HG02943 (cell line): Measurements from ENCODE around the gene NBEAL2.
"Not testable (repeated sequence)": the region's sequence is repeated elsewhere in the genome, so short reads cannot be mapped to it uniquely, and the experiment has no call there.

Source experiments
- ATAC-seq: cut with Tn5 transposase; IDR thresholded peaks from one replicate; pipeline ENCODE4 v1.9.1; 2021; ENCODE audit warnings: mild to moderate bottlenecking, low read depth, moderate library complexity; ENCODE audit not compliant: unreplicated experiment

NBEAL2 gene

DNA sequence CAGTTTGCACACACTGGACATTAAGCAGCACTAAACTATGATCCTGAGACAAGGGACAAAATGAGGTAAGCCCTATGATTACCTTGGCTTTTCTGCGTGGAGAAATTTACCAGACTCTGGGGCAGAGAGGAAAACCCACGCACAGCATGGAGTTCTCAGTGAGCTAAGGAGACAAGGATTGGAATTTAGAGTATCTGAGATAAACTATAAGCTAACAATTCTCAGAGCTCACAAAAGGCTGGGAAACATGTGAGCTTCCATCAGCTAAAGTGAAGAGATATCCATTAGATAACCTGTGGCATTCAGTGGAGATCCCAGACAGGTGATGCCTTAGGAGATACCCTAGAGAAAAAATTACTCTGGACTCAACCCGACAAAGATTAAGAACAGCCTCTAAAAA, 48.7 kb downstream of the NBEAL2 start:
- ATAC-seq = no peak

- ATAC-seq = no peak
These were observed 49.2 kb downstream of the NBEAL2 start for GRCh38 chr3:47028667-47029066.

DNA sequence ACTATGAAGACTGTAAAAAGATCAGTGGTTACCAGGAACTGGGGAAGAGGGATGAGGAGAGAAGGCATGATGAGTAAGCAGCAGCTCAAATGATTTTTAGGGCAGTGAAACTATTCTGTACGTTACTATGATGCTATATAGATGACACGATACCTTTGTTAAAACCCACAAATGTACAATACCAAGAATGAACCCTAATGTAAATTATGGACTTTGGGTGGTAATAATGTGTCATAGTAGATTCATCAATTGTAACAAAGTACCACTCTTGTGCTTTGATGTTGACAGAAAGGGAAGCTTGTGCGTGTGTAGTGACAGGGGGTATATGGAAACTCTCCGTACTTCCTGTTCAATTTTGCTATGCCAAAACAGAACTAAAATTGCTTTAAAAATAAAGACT, 51.6 kb downstream of the NBEAL2 start:
- not testable (repeated sequence) for ATAC-seq

DNA sequence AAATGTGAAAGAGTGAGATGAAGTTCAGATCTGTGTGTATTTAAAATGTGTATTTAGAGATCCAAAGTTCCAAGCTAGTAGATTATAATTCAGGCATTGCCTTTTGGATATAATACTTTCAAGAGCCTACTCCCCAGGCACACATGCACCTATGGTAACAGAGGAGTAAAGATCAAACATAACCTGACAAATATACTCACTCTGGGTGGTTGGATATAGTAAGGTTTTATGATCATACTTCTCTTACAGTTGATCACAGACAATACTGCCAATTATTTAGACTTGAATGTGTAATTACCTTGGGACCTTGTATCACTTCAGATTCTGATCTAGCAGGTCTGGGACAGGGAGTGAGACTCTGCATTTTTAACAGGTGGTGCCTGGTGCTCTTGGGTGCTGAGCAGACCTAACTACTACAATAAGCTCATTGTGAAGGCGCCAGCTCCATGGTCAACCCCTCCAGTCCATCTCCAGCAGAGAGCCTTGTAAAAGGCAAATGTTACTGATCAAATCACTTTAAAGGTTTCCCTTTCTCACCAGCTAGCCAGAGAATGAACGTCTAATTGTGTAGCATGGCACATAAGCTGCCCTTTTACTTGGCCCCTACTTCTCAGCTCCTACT, 55.5 kb downstream of the NBEAL2 start:
- no peak for ATAC-seq

DNA sequence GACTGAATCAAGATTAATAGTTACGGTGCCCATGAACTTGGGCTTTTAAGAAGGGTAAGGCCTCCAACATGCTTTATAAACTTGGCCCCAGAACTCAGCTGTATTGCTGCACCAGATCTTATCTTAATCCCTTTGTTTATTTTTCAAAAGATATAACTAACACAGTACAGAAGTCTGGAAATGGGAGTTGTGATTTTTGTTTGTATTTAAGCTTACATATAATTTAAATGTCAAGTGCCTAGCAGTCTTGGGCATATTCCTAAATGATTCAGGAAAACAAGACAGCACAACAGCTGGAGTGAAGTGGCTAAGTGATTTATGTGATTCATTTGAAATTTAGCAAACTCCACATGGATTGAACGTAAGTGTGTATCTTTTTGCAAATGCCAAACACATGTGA, 56.2 kb downstream of the NBEAL2 start:
- ATAC-seq = no peak

DNA sequence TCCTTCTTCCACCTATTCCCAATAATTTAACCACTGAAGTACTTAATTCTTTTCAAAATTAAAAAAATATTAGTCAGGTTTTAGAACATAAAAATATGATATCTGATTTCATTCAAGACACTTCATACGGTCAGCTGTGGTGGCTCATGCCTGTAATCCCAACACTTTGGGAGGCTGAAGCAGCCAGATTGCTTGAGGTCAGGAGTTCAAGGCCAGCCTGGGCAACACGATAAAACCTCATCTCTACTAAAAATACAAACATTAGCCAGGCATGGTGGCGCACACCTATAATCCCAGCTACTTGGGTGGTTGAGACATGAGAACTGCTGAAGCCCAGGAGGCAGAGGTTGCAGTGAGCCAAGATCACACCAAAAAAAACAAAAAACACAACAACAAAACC, 56.7 kb downstream of the NBEAL2 start:
- ATAC-seq = no peak

DNA sequence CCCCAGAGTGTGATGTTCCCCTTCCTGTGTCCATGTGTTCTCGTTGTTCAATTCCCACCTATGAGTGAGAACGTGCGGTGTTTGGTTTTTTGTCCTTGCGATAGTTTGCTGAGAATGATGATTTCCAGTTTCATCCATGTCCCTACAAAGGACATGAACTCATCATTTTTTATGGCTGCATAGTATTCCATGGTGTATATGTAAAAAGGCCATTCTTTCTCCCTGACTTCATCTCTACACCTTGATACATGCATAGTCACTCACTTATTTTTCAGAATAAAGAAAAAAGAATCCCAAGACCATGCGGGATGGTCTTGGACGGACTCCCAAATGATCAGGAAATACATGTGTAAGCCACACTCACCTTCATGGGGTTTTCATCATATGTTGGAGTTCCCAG, 57.8 kb downstream of the NBEAL2 start:
- not testable (repeated sequence) for ATAC-seq

DNA sequence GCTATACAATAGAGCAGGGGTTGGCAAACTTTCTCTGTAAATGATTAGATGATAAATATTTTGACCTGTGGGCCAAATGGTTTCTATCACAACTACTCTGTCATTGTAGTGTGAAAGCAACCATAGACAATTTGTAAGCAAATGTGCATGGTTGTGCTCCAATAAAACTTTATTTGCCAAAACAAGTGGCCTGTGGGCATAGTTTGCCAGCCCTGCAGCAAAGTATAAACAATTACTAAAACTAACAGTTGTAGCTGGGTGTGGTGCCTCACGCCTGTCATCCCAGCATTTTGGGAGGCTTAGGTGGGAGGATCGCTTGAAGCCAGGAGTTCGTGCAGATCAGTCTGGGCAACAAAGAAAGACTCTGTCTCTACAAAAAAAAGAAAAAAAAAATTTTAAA, 61.6 kb downstream of the NBEAL2 start:
- no peak for ATAC-seq

GRCh38 chr3:47042231-47042791, 62.8 kb downstream of the NBEAL2 start:
- no peak for ATAC-seq

DNA sequence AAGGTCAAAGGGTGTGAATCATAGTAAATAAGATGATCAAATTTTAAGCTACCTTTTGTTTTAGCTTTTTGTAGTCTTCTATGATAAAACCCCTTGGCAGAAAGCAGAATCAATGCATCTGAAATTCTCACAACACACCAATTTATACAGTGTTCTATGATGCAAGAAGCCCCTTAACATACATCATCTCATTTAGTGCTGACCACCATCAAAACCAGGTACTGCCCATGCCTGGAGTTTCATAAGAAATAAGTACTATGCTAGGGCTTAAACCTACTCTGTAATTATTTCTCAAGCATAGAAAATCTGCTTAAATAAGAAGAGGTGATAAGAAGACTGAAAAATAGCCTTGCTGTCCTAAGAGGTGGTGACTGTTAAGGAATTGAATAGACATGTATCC, 67.6 kb downstream of the NBEAL2 start:
- ATAC-seq = no peak

GRCh38 chr3:47047673-47048072, 68.2 kb downstream of the NBEAL2 start:
- ATAC-seq = no peak

- ATAC-seq = no peak
These were observed 74.9 kb downstream of the NBEAL2 start for GRCh38 chr3:47054412-47054811.

- no peak for ATAC-seq
These were observed 77.2 kb downstream of the NBEAL2 start for GRCh38 chr3:47056705-47057104.

GRCh38 chr3:47057212-47057671, 77.8 kb downstream of the NBEAL2 start:
- no peak for ATAC-seq
